ENCODE data around the gene ARL14EP. TPM values are rescaled to one million over a fixed set of nuclear protein-coding genes. Genes with fewer than 3 reads are reported as not detected.
A peak's percentile ranks its signal among the peaks of the same experiment; 100 is the strongest.

ARL14EP gene
- total RNA-seq, 4 donors from 2014 or later = 17.5 to 29.1 (median 21.1) TPM

DNA sequence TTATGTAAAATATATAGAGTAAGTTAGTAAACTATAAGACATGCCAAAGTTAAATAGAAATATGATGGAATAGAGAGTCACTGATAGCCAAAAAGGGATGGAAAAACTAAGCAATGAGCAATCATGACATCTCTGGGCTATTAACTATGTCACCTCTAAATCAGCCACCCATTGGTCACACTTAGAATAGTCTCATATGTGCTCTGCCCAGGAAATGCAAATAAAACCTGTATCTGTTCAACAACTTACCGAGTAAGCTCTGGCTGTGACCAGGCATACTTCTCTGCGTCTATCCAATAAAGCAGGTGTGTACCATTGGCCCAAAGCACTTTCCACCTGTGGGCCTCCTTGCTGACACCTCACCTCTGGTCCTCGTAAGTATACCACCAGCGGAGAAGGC, 1.6 kb upstream of the ARL14EP start:
- H3K36me3 ChIP-seq = no peaks in the 10 kb centered on the region
- H3K4me1 ChIP-seq = peaks cover 22 to 36% (median 31%) of the 10 kb centered on the region in 4 donors
- H3K9me3 ChIP-seq = no peaks in the 10 kb centered on the region
- H3K4me3 ChIP-seq = no peak overlapping the region
- intact Hi-C loops (cut with DNase I) = no loop called here
- WGBS = 96% methylated on average over 4 of the region's 4 CpGs
- no peak for TF ChIP-seq POLR2AphosphoS5 (IDR thresholded peaks at IDR 0.05)
- TF ChIP-seq CTCF (IDR thresholded peaks at IDR 0.05) = no peak
- DNase-seq (ENCODE audit: extremely low spot score) = no peak
- no peak overlapping the region for H3K27ac ChIP-seq (replicated peaks in 1 of 4)
- no peaks in the 10 kb centered on the region for H3K27me3 ChIP-seq

- WGBS = 79% methylated on average over 6 of the region's 6 CpGs
- Histone ChIP-seq H3K4me3 (peak overlapping the region; percentile 60 to 87 (median 76)), H3K4me1 (peaks cover 26 to 45% (median 38%) of the 10 kb centered on the region in 4 donors), H3K27me3 (no peaks in the 10 kb centered on the region), H3K9me3 (no peaks in the 10 kb centered on the region), H3K27ac (replicated peaks in 1 of 4) (peak overlapping the region in 2 of 4 donors; percentile 84), H3K36me3 (no peaks in the 10 kb centered on the region)
- TF ChIP-seq EP300 (IDR thresholded peaks at IDR 0.05) (no peak), CTCF (IDR thresholded peaks at IDR 0.05) (no peak), POLR2AphosphoS5 (IDR thresholded peaks at IDR 0.05) (no peak), POLR2A (IDR thresholded peaks at IDR 0.05; ENCODE audit: low read depth) (no peak)
- DNase-seq (ENCODE audit: extremely low spot score) = no peak
- intact Hi-C loops (cut with DNase I) = no loop called here
Observed at GRCh38 chr11:30322191-30322590, 713 bp upstream of the ARL14EP start.

DNA sequence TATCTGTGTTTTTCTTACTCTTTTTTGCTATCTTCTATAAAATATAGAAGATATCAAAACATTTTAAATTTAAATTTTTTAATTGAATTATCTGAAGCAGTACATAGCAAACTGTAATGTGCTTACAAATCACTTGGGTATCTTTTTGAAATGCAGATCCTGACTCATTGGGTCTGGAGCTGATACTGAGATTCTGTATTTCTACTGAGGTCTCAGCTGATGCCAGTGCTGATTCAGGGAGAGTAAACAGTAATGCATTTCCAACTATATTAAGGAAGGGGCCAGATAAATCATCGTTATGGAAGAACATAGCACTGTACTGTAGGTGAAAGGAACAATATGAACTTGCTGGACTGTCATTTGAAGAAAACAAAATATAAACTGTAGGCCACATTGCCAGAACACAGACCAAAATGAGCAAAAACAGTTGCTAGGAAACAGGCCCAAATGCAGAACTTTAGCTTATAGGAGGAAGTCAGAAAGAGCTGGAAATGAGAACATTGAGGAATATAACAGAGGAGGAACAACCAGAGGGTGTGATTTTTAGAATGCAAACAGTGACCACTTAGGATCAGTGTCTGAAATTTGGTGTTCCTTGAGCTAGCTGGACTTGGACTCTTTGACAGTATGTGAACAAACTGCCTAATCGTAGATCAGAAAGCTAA, 3.3 kb downstream of the ARL14EP start:
- intact Hi-C loops (cut with DNase I) = no loop called here
- H3K36me3 ChIP-seq = peaks cover 0 to 6% (median 3%) of the 10 kb centered on the region in 4 donors
- H3K27ac ChIP-seq (replicated peaks in 1 of 4) = no peak overlapping the region
- peaks cover 26 to 57% (median 50%) of the 10 kb centered on the region in 4 donors for H3K4me1 ChIP-seq
- no peak overlapping the region for H3K4me3 ChIP-seq
- TF ChIP-seq POLR2A (IDR thresholded peaks at IDR 0.05; ENCODE audit: low read depth) (no peak), POLR2AphosphoS5 (IDR thresholded peaks at IDR 0.05) (no peak), CTCF (IDR thresholded peaks at IDR 0.05) (no peak)
- H3K27me3 ChIP-seq = no peaks in the 10 kb centered on the region
- no peaks in the 10 kb centered on the region for H3K9me3 ChIP-seq
- 54% methylated on average over 2 of the region's 2 CpGs for WGBS
- DNase-seq (ENCODE audit: extremely low spot score) = no peak

- DNase-seq (ENCODE audit: extremely low spot score) = no peak
- TF ChIP-seq POLR2AphosphoS5 (IDR thresholded peaks at IDR 0.05) (no peak), POLR2A (IDR thresholded peaks at IDR 0.05; ENCODE audit: low read depth) (no peak)
- Histone ChIP-seq H3K27ac (replicated peaks in 1 of 4) (no peak overlapping the region), H3K4me3 (no peak overlapping the region), H3K4me1 (peaks cover 26 to 57% (median 50%) of the 10 kb centered on the region in 4 donors), H3K36me3 (peaks cover 0 to 13% (median 6%) of the 10 kb centered on the region in 4 donors), H3K9me3 (no peaks in the 10 kb centered on the region), H3K27me3 (no peaks in the 10 kb centered on the region)
- 80% methylated on average over 2 of the region's 2 CpGs for WGBS
- intact Hi-C loops (cut with DNase I) = no loop called here
Observed at GRCh38 chr11:30326906-30327305, 4.0 kb downstream of the ARL14EP start.

DNA sequence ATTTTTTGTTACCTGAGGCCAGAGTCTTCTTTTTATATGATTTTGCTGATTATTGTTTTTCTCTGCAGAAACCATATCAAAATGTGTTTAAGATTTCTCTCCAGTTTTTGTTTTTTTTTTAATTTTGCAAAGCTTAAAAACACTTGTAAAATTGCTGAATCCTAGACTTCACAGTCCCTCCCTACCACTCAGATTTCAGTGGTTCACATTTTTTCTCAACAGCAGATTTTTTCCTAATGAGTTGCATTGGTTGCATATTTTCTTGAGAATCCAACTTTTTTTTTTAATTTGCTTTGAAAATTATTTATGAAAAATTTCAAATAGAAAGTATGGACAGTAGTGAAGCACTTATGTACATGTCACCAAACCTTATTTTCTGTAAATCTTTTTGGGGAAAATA, 5.8 kb downstream of the ARL14EP start:
- Histone ChIP-seq H3K27me3 (no peaks in the 10 kb centered on the region), H3K9me3 (no peaks in the 10 kb centered on the region), H3K4me3 (no peak overlapping the region), H3K4me1 (peaks cover 26 to 54% (median 43%) of the 10 kb centered on the region in 4 donors), H3K36me3 (peaks cover 11 to 31% (median 21%) of the 10 kb centered on the region in 4 donors), H3K27ac (replicated peaks in 1 of 4) (no peak overlapping the region)
- TF ChIP-seq POLR2AphosphoS5 (IDR thresholded peaks at IDR 0.05) = no peak
- no peak for TF ChIP-seq CTCF (IDR thresholded peaks at IDR 0.05)
- no peak for TF ChIP-seq POLR2A (IDR thresholded peaks at IDR 0.05; ENCODE audit: low read depth)
- TF ChIP-seq EP300 (IDR thresholded peaks at IDR 0.05) = no peak
- intact Hi-C loops (cut with DNase I) = no loop called here
- DNase-seq (ENCODE audit: extremely low spot score) = no peak
